ENCODE results near the gene STK11. TPM values are rescaled to one million over a fixed set of nuclear protein-coding genes. Genes with fewer than 3 reads are reported as not detected.

STK11 gene
- total RNA-seq, 2 experiments from 2014 or later: 76.5 to 78.4 TPM

DNA sequence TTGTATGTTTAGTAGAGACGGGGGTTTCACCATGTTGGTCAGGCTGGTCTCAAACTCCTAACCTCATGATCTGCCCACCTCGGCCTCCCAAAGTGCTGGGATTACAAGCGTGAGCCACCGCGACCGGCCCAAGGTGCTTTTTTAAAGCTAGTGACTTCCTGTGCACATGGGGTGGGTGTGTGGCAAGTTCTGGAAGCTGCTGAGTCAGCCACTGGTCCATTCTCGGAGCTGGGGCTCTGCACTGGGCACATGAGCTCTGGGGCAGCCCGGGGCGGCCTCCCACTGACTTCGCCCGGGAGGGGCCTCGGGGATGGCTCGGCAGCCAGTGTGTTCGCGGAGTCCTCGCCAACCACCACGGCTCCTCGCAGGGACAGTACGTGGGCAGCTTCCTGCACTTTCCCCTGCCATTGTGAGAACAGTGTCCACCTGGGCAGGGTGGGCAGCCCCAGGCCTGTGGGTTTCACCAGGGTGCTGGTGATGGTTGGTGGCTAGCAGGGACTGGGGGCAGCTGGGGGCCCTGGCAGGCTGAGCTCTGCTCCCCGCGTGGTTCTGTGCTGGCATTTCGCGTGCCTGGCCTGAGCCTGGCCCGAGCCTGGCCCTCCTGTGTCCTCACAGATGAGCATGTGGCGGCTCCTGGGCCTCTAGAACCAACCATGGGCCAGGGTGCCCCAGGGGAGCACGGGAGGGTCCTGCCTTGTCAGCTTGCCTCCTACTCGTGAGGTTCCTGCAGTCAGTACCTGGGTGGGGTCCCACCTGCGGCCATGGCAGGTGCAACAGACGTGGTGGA lies 20.1 kb downstream of the STK11 start:
- H3K36me3 ChIP-seq (ENCODE audit: insufficient read depth, low read length): peaks cover 52% of the 10 kb centered on the region
- no peaks in the 10 kb centered on the region for H3K79me2 ChIP-seq (ENCODE audit: insufficient read depth, low read depth, low read length)
- H2AFZ ChIP-seq (ENCODE audit: low read length): no peak overlapping the region
- BruUV-seq (replicated peaks): no TSS peak
- intact Hi-C loops (cut with micrococcal nuclease; ENCODE audit: unreplicated experiment): no loop called here
- H3K4me3 ChIP-seq (ENCODE audit: low read depth, low read length, poor library complexity, severe bottlenecking): no peak overlapping the region
- H3K9me2 ChIP-seq (ENCODE audit: insufficient read depth, low read length): no peaks in the 10 kb centered on the region
- TF ChIP-seq, protein P1, sequence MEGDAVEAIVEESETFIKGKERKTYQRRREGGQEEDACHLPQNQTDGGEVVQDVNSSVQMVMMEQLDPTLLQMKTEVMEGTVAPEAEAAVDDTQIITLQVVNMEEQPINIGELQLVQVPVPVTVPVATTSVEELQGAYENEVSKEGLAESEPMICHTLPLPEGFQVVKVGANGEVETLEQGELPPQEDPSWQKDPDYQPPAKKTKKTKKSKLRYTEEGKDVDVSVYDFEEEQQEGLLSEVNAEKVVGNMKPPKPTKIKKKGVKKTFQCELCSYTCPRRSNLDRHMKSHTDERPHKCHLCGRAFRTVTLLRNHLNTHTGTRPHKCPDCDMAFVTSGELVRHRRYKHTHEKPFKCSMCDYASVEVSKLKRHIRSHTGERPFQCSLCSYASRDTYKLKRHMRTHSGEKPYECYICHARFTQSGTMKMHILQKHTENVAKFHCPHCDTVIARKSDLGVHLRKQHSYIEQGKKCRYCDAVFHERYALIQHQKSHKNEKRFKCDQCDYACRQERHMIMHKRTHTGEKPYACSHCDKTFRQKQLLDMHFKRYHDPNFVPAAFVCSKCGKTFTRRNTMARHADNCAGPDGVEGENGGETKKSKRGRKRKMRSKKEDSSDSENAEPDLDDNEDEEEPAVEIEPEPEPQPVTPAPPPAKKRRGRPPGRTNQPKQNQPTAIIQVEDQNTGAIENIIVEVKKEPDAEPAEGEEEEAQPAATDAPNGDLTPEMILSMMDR (conservative IDR thresholded peaks at IDR 0.05; ENCODE audit: low read length): no peak
- no peak for TF ChIP-seq EZH2phosphoT487 (IDR thresholded peaks at IDR 0.05; ENCODE audit: borderline replicate concordance, low read depth, low read length)
- ChIA-PET CTCF (ENCODE audit: unreplicated experiment) (no interaction called here), POLR2A (no interaction called here)
- no peaks in the 10 kb centered on the region for H4K20me1 ChIP-seq (ENCODE audit: insufficient read depth, low read length)
- DNase-seq (ENCODE audit: low spot score): no peak
- H3K4me2 ChIP-seq (ENCODE audit: low read length): no peak overlapping the region
- H3K4me1 ChIP-seq (ENCODE audit: insufficient read depth, low read length, poor library complexity, severe bottlenecking): no peaks in the 10 kb centered on the region
- no peak overlapping the region for H3K27ac ChIP-seq (ENCODE audit: low read depth, low read length, poor library complexity, severe bottlenecking)
- no peaks in the 10 kb centered on the region for H3K9me3 ChIP-seq (ENCODE audit: low read length)

DNA sequence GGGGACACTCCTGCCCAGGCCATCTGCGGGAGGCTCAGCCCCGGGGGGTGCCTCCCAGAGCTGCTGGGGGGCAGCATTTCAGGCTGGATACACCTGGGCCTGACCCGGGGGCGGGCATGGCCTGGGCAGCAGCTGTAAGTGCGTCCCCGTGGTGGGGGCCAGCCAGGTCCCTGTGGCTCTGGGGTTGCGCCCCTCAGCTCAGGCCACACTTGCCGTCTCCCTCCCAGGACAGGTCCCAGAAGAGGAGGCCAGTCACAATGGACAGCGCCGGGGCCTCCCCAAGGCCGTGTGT lies 20.6 kb downstream of the STK11 start:
- Histone ChIP-seq H3K36me3 (ENCODE audit: insufficient read depth, low read length) (peaks cover 47% of the 10 kb centered on the region), H3K4me2 (ENCODE audit: low read length) (no peak overlapping the region), H3K27ac (ENCODE audit: low read depth, low read length, poor library complexity, severe bottlenecking) (no peak overlapping the region), H3K9me2 (ENCODE audit: insufficient read depth, low read length) (no peaks in the 10 kb centered on the region), H2AFZ (ENCODE audit: low read length) (no peak overlapping the region), H4K20me1 (ENCODE audit: insufficient read depth, low read length) (no peaks in the 10 kb centered on the region), H3K9me3 (ENCODE audit: low read length) (no peaks in the 10 kb centered on the region), H3K4me3 (ENCODE audit: low read depth, low read length, poor library complexity, severe bottlenecking) (no peak overlapping the region), H3K4me1 (ENCODE audit: insufficient read depth, low read length, poor library complexity, severe bottlenecking) (no peaks in the 10 kb centered on the region), H3K79me2 (ENCODE audit: insufficient read depth, low read depth, low read length) (no peaks in the 10 kb centered on the region)
- BruUV-seq (replicated peaks): no TSS peak
- no peak for DNase-seq (ENCODE audit: low spot score)
- POLR2A ChIA-PET: no interaction called here
- CTCF ChIA-PET (ENCODE audit: unreplicated experiment): no interaction called here
- intact Hi-C loops (cut with micrococcal nuclease; ENCODE audit: unreplicated experiment): no loop called here
- no peak for TF ChIP-seq EZH2phosphoT487 (IDR thresholded peaks at IDR 0.05; ENCODE audit: borderline replicate concordance, low read depth, low read length)
- TF ChIP-seq, protein P1 (conservative IDR thresholded peaks at IDR 0.05; ENCODE audit: low read length): no peak

DNA sequence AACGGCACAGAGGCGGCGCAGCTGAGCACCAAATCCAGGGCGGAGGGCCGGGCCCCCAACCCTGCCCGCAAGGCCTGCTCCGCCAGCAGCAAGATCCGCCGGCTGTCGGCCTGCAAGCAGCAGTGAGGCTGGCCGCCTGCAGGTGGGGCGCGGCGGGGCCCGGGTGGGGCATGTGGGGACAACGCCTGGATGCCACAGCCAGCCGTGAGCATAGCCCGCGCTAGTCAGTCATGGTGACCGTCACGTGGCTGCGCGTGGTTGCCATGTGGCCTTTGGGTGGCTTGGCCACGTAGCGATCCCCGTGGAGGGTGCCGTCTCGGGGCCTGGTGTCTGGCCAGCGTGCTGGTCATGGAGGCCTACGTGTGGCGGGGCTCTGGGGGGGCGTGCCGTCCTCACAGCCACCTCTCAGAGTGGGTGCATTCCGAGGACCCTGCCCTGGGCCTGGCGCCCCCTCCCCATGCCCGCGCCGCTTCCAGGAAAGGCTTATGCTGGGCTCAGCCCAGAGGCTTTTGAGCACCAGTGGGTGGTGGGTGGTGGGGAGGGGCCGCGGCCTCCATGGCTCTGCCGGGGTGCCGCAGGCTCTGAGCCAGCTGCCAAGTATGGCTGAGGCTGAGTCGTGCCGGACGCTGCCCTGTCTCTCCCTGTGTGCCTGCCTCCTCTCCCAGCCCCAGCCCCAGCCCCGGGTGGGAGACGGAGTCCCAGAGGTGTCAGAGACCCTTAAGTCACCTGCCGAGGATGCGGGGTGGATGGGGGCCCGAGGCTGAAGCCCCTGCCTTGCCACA lies 21.1 kb downstream of the STK11 start:
- H3K9me3 ChIP-seq (ENCODE audit: low read length): no peaks in the 10 kb centered on the region
- intact Hi-C loops (cut with micrococcal nuclease; ENCODE audit: unreplicated experiment): no loop called here
- H3K4me3 ChIP-seq (ENCODE audit: low read depth, low read length, poor library complexity, severe bottlenecking): no peak overlapping the region
- no peak overlapping the region for H3K27ac ChIP-seq (ENCODE audit: low read depth, low read length, poor library complexity, severe bottlenecking)
- H2AFZ ChIP-seq (ENCODE audit: low read length): no peak overlapping the region
- POLR2A ChIA-PET: no interaction called here
- no TSS peak for BruUV-seq (replicated peaks)
- CTCF ChIA-PET (ENCODE audit: unreplicated experiment): no interaction called here
- H3K4me2 ChIP-seq (ENCODE audit: low read length): no peak overlapping the region
- no peak for DNase-seq (ENCODE audit: low spot score)
- no peaks in the 10 kb centered on the region for H4K20me1 ChIP-seq (ENCODE audit: insufficient read depth, low read length)
- no peaks in the 10 kb centered on the region for H3K79me2 ChIP-seq (ENCODE audit: insufficient read depth, low read depth, low read length)
- no peaks in the 10 kb centered on the region for H3K9me2 ChIP-seq (ENCODE audit: insufficient read depth, low read length)
- TF ChIP-seq, protein P1 (conservative IDR thresholded peaks at IDR 0.05; ENCODE audit: low read length): no peak
- no peak for TF ChIP-seq EZH2phosphoT487 (IDR thresholded peaks at IDR 0.05; ENCODE audit: borderline replicate concordance, low read depth, low read length)
- H3K4me1 ChIP-seq (ENCODE audit: insufficient read depth, low read length, poor library complexity, severe bottlenecking): no peaks in the 10 kb centered on the region
- peaks cover 46% of the 10 kb centered on the region for H3K36me3 ChIP-seq (ENCODE audit: insufficient read depth, low read length)
